Activated CD4-positive, alpha-beta T cell treated with anti-CD3 and anti-CD28 coated beads for 24 hours (primary cell): Measurements from ENCODE around the gene CTDP1.
"Not testable (repeated sequence)": the region's sequence is repeated elsewhere in the genome, so short reads cannot be mapped to it uniquely, and the experiment has no call there.

Experiments used
- DNase-seq, 2 donors: peaks; one replicate each; pipeline ENCODE4 v3.0.0-alpha.2; 2020; ENCODE audit warnings: low read depth in 2 of 2

The CTDP1 gene

DNA sequence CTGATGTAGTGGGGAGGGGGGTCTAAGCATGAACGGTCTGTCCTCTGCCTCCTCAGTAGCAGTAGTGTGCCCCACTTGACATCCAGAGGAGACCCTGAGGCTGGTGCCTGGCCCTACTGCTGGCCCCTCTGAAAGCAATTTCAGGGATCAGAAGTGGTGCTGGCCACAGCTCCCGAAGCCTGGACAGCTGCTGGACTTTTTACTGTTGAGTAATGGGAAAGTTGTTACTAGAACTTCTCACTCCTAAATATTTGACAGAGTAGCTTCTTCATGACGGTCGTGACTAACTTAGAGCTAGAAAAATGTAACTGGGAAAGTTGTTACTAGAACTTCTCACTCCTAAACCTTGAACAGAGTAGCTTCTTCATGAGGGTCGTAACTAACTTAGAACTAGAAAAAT lies 23.3 kb downstream of the CTDP1 start:
- DNase-seq, result no peak

DNA sequence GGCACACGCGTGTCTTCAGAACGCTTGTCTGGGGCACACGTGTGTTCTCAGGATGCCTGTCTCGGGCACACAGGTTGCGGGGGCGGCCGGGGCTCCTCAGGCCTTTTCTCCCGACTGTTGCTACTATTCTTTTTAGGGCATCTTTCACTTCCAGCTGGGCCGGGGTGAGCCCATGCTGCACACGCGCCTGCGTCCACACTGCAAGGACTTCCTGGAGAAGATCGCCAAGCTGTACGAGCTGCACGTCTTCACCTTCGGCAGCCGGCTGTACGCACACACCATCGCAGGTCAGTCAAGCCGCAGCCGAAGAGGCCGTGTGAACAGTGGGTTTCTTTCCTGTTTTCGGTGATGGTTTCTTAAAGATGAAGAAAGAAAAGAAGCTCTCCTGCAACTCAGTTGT lies 25.0 kb downstream of the CTDP1 start:
- no peak for DNase-seq

DNA sequence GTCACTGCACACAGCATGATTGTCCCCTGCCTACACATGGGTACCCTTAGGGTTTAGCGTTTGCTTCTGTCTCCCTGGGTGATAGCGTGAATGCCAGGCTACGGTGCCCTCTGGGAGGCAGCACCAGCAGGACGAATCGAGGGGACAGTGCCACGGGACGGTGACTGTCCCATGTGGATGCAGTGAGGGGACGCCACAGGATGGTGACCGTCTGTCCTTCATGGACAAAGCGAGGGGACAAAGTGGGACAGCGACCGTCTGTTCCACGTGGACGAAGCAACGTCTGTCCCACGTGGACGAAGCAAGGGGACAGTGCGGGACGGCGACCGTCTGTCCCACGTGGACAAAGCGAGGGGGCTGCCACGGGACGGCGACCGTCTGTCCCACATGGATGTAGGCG lies 25.7 kb downstream of the CTDP1 start:
- DNase-seq, result no peak

DNA sequence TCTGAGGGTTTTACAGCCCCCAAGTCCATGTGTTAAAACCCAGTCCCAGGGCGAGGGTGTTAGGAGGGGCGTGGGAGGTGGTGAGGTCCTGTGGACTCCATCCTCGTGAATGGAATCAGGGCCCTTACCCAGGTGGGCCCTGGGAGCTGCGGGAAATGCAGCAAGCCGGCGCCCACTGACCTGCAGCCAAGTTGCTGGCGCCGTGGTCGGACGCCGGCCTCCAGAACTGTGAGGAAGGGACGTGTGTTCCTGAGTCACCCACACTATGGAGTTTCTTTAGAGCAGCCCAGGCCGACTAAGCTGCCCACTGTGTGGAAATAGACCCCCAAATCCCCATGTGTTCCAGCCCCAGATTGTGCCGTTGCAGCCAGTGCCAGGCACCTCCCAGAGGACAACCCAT lies 26.4 kb downstream of the CTDP1 start:
- no peak for DNase-seq

DNA sequence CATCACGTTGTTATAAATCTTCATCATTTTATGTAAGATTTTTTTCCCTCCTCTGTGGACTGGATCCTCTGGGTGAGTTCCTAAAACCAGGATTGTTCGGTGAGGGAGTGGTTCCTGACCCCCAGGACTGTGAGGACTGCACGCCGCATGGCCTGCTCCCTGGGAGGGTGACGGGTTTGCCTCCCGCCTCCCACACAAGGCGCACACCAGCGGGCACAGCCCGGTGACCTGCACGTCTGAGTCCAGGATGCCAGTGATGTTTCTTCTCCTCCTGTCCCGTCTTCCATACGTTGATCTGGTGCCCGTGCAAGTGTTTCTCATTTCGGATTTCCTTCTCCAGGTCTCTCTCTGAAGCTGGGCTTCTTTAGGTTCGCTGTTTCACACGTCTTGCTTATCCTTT lies 27.1 kb downstream of the CTDP1 start:
- no peak for DNase-seq

DNA sequence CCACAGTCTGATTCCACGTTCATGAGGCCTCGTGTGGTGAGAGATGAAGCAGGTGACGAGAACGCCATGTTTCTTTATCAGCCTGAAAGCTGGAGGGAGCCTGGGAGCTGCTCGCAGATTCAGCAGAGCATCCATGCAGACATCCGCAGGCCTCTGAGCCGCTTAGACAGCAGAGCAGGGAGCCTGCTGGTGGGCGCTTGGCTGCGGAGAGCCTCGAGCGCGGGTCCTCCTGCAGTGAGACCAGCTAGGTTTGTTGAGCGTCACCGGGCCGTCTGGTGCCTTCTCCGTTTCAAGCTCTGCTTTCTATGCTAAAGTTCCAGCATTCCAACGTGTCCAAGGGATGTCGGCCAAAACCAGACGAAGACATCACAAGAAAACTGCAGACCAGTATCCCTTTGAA lies 27.6 kb downstream of the CTDP1 start:
- no peak for DNase-seq

DNA sequence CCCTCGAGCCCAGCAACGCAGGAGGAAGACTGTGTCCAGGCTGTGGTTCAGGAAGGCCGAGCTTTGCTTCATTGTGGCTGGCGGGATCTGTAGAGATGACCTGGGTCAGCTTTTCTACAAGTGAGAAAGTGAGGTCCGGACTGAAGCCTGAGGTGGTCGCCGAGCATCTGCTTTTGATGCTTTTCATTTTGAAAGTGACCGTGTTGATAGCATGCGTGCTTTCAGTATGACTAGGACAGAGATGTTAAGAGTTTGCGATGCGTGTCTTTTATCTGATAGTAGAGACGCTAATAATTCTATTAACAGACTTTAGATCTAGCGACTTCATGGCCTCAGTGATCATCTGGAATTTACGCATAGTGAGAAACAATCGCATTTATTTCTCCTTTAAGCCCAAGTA lies 28.1 kb downstream of the CTDP1 start:
- no peak for DNase-seq

DNA sequence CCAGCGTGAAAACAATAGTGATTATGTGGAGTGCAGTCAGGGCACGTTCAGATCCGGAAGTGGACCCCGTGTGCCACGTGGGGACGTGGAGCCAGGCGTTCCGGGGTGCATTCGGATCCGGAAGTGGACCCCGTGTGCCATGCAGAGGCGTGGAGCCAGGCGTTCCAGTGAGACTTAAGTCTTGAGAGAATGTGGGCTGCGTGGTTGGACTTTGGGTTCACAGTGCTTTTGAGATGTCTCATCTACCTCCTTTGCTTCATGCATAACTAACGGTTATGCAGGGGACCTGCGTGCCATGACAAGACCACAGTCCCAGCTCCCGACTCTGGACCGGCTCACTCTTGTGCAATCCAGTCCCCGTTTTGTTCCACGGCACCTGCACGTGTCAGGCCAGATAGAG lies 28.8 kb downstream of the CTDP1 start:
- DNase-seq, result no peak

DNA sequence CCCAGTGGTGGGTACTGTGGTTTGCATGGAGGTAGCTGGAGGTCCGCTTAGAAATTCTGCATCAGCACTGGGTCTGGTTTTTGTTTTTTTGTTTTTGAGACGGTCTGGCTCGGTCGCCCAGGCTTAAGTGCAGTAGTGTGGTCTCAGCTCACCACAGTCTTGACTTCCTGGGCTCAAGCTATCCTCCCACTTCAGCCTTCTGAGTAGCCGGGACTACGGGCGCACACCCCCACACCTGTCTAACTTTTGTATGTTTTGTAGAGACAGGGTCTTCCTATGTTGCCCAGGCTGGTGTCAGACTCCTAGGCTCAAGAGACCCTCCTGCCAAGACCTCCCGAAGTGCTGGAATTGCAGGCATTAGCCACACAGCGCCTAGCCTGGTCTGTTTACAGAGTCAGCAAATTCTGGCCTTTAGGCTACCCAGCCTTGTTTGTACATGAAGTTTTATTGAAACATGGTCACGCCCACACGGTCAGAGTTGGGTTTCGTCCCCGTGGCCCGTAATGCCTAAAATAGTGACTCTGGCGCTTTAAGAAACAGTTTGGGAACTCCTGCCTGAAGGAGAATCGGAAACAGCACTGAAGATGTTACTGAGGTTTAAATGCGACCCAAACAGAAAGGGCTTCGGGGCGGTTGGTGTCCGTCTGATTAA lies 32.7 kb downstream of the CTDP1 start:
- no peak for DNase-seq

DNA sequence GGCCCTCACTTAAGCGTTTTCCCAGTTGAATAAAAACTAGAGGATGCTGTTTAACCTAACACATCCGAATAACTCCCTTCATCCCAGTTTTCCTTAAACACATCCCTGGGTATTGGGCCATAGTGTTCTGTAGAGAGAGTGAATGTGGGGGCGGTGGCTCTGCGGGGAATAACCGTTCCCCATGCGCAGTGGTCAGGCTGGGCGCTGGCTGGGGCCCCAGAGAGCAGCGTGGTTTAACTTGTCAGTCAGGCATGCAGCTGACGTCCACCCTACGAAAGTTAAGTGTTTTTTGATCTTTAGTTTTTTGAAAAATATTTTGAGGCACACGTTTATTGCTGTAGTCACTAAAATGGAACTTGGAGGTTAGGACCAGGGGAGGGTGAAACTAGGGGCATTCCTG lies 33.7 kb downstream of the CTDP1 start:
- DNase-seq, result no peak

DNA sequence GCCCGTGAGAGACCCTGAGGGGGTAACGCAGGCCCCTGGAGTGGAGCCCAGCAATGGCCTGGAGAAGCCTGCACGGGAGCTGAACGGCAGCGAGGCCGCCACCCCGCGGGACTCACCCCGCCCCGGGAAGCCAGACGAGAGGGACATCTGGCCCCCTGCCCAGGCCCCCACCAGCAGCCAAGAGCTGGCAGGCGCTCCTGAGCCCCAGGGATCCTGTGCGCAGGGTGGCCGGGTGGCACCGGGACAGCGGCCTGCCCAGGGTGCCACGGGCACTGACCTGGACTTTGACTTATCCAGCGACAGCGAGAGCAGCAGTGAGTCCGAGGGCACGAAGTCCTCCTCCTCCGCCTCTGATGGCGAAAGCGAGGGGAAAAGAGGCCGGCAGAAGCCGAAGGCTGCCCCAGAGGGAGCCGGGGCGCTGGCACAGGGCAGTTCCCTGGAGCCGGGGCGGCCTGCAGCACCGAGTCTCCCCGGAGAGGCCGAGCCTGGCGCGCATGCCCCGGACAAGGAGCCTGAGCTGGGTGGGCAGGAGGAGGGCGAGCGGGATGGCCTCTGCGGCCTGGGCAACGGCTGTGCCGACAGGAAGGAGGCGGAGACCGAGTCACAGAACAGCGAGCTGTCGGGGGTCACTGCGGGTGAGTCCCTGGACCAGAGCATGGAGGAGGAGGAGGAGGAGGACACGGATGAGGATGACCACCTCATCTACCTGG lies 35.1 kb downstream of the CTDP1 start:
- DNase-seq, result no peak

DNA sequence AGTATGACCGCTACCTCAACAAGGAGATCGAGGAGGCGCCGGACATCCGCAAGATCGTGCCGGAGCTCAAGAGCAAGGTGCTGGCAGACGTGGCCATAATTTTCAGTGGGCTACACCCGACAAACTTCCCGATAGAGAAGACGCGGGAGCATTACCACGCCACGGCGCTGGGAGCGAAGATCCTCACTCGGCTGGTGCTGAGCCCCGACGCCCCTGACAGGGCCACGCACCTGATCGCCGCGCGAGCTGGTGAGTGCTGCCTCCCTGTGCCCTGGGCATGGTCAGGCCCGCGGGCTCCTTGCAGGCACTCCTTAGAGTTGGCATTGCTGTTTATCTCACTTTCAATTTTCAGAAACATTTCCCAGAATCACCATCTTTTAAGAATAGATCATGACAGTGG lies 35.7 kb downstream of the CTDP1 start:
- DNase-seq, result no peak

DNA sequence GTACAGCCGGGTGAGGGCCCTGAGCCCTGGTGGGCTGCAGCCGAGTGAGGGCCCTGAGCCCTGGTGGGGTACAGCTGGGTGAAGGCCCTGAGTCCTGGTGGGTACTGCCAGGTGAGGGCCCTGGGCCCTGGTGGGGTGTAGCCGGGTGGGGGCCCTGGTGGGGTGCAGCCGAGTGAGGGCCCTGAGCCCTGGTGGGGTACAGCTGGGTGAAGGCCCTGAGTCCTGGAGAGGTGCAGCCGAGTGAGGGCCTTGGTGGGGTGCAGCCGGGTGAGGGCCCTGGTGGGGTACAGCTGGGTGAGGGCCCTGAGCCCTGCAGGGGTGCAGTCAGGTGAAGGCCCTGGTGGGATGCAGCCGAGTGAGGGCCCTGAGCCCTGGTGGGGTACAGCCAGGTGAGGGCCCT lies 37.5 kb downstream of the CTDP1 start:
- no peak for DNase-seq

DNA sequence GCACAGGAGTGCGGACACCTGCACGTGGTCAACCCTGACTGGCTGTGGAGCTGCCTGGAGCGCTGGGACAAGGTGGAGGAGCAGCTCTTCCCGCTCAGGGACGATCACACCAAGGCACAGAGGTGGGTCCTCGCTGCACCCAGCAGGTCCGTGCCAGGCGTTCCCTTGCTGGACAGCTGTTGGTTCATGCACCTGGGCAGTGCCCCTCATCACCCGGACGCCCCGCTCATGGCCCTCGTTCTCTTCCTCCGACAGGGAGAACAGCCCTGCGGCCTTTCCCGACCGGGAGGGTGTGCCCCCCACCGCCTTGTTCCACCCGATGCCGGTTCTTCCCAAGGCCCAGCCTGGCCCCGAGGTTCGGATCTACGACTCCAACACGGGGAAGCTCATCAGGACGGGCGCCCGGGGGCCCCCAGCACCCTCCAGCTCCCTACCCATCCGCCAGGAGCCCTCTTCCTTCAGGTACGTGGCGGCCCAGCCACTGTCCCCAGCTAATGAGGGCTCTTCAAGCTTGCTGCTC lies 38.0 kb downstream of the CTDP1 start:
- no peak for DNase-seq

DNA sequence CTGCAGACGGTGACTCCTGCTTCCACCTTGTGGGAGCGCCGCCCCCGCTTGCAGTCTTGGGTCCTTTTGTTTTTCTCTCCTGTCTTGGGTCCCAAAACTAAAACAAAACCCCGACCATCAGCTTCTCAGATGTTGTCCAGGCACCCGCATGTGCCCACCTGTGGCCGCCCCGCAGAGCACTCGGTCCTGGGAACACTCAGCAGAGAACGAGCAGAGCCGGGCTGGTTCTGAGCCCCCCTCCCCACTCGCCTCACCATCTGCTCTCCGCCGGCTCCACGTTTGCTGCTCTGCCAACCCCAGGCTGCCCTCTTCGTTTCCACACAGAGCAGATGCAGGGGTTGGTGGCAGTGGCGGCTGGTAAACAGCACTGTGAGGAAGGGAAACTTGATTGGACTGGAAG lies 38.5 kb downstream of the CTDP1 start:
- no peak for DNase-seq

DNA sequence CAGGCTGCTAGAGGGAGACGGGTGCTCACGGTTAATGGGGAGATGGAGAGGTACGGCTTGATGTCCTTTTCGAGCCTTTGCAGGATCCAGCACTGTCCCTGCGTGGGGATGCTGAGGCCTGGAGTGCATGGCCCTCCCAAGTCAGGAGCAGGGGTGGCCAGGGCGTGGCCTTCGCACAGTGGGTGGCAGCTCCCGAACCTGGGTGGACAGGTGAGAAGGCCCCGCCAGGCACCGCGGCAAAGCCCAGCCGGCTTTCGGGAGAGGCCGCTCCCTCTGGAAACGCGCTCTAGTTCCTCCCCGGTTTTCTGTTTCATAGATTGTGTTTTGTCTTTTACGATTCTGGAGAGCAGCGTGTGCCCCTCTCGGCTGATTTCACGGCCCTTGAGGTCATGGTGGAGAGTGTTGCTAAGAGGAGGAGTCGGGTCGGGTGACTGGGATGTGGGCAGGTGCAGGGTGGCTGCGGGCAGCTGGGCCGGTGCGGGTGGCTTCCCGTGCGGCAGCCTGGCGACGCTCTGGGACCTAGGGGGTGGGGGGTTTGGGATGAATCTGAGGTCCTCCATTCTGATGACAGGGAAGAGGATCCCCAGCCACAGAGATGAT lies 39.4 kb downstream of the CTDP1 start:
- DNase-seq, result no peak

DNA sequence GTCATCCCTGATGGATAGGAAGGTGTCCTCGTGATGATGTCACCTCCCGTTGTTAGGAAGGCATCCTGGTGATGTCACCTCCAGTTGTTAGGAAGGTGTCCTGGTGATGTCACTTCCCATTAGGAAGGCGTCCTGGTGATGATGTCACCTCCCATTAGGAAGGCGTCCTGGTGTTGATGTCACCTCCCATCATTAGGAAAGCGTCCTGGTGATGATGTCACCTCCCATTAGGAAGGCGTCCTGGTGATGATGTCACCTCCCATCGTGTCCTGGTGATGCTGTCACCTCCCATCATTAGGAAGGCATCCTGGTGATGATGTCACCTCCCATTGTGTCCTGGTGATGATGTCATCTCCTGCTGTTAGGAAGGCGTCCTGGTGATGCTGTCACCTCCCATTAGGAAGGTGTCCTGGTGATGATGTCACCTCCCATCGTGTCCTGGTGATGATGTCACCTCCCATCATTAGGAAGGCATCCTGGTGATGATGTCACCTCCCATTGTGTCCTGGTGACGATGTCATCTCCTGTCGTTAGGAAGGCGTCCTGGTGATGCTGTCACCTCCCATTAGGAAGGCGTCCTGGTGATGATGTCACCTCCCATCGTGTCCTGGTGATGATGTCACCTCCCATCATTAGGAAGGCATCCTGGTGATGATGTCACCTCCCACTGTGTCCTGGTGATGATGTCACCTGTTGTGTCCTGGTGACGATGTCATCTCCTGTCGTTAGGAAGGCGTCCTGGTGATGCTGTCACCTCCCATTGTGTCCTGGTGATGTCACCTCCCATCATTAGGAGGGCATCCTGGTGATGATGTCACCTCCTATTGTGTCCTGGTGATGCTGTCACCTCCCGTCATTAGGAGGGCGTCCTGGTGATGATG lies 40.1 kb downstream of the CTDP1 start:
- not testable (repeated sequence) for DNase-seq

DNA sequence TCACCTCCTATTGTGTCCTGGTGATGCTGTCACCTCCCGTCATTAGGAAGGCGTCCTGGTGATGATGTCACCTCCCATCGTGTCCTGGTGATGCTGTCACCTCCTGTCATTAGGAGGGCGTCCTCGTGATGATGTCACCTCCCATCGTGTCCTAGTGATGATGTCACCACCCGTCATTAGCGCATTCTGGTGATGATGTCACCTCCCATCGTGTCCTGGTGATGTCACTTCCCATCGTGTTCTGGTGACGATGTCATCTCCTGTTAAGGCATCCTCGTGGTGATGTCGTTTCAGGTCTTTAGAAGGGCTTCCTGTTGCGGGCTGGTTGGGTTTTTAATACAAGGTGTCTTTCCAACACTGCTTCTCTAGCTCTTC lies 40.7 kb downstream of the CTDP1 start:
- no peak for DNase-seq

DNA sequence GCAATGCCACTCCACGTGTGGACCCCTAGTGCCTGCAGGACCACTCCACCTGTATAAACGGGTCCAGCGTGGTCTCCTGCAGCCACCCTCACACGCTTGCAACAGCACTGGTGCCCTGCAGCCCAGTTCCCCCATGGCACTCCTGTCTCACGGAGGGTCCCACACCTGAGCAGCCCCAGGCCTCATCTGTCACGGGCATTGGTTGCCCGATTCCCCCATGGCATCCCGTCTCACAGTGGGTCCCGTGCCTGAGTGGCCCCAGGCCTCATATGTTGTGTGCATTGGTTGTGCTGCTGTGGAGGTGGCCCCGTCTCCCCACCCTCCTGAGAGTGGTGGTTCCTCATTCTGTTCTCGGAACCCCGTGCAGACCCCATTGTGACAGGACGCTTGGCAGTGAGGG lies 43.4 kb downstream of the CTDP1 start:
- no peak for DNase-seq

DNA sequence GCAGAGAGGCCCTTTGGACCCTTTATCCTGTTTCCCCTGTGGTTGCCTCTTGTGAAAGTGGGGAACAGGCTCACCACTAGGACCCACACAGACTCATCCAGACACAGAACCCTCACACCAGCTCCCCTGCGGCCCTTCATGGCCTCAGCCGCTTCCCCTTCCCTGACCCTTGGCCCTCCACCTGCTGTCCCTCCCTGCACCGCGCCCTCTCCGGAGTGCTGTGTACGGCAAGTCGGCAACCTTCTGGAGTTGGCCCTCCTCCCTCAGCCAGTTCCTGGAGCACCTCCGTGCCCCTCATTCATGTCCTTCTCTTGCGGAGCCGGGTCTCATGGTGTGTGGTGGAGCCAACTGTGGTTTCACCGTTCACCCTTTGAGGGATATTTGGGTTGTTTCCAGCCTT lies 44.0 kb downstream of the CTDP1 start:
- no peak for DNase-seq

DNA sequence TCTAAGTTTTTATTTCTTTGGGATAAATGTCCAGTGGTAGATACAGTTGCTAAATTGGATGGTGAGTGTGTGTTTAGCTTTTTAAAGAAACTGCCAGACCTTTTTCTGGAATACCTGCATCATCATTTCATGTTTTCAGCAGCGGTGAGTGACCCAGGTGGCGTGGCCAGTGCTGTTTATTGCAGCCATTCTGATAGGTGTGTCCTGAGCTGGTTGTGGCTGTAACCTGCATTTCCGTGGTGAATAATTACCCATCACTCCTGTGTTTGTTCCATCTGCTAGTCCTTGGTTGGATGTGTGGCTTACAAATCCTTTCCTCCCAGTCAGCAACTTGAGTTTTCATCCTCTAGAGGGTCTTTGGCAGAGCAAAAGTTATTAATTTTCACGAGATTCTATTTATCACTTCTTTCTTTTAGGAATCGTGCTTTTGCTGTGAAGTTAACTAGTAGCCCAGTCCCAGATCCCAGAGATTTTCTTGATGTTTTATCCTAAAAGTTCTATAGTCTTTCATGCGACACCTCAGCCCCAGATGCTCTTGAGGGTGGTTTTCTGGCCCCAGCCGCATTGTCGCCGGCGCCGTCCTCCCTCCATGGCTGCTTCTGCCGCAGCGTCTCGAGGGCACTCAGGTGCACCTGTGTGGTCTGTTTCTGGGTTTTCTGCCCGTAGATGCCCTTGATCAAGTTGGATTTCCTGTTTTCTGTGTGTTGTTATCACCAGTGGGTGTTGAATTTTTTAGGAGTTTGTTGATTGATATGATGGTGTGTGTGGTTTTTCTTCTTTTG lies 44.9 kb downstream of the CTDP1 start:
- no peak for DNase-seq

DNA sequence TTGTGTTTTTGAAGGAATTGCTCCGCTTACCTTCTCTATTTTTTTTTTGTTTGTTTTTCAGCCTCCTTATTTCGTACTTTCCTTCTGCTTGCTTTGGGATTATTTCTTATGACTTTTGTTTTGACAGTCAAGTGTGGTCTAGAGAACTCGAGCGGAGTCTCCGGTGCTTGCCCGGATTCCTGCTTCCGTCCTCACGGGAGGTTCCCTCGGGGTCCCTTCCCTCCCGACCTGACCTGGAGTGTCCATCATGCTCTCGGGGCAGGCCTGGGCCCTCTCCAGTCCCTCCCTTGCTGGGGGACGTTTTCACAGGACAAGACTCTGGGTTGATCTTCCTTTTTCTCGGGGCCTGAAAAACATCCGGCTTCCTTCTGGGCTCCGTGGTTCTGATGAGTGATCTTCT lies 45.9 kb downstream of the CTDP1 start:
- no peak for DNase-seq
